Measurements from ENCODE around the gene MGAT2.
"Not testable (repeated sequence)": the region's sequence is repeated elsewhere in the genome, so short reads cannot be mapped to it uniquely, and the experiment has no call there.

GRCh38 chr14:49657500-49657899, 36.9 kb downstream of the MGAT2 start:
- TF ChIP-seq CTCF (conservative IDR thresholded peaks at IDR 0.05 in 1 of 2, IDR thresholded peaks at IDR 0.05 in 1 of 2; ENCODE audit: low read depth in 1 of 2, low read length in 2 of 2); EZH2 (IDR thresholded peaks at IDR 0.05; ENCODE audit: low read length, missing control alignments): not testable (repeated sequence)

All from fibroblast of lung (primary cell).